GM21381 (cell line): ENCODE measurements around the gene ILDR2.
A peak's percentile ranks its signal among the peaks of the same experiment; 100 is the strongest.

Source experiments
- ATAC-seq: cut with Tn5 transposase; IDR thresholded peaks from one replicate; pipeline ENCODE4 v1.9.1; 2021; ENCODE audit warnings: mild to moderate bottlenecking, moderate library complexity; ENCODE audit not compliant: unreplicated experiment

The ILDR2 gene

GRCh38 chr1:166975361-166976129 is at the start of gene ILDR2:
TSS of gene ILDR2 (minus strand) at chr1:166975540. CDS start at chr1:166975268, 272 bp downstream.
- ATAC-seq, result peak; percentile 73

GRCh38 chr1:167022384-167022783 is 47.0 kb upstream of the ILDR2 start:
- no peak for ATAC-seq

- ATAC-seq, result no peak
Measured at GRCh38 chr1:167016100-167016750, 40.9 kb upstream of the ILDR2 start.

GRCh38 chr1:167013108-167013929 is 38.0 kb upstream of the ILDR2 start:
- ATAC-seq, result no peak

GRCh38 chr1:167012570-167012969 is 37.2 kb upstream of the ILDR2 start:
- no peak for ATAC-seq

- no peak for ATAC-seq
Measured at GRCh38 chr1:167011560-167012191, 36.3 kb upstream of the ILDR2 start.

GRCh38 chr1:167003711-167004110 is 28.4 kb upstream of the ILDR2 start:
- no peak for ATAC-seq

GRCh38 chr1:167002354-167002753 is 27.0 kb upstream of the ILDR2 start:
- ATAC-seq, result no peak

- ATAC-seq, result no peak
Measured at GRCh38 chr1:167000546-167000945, 25.2 kb upstream of the ILDR2 start.

GRCh38 chr1:166999500-167000055 is 24.2 kb upstream of the ILDR2 start:
- ATAC-seq, result no peak

- ATAC-seq, result no peak
Measured at GRCh38 chr1:166999075-166999474, 23.7 kb upstream of the ILDR2 start.

GRCh38 chr1:166988974-166989515 is 13.7 kb upstream of the ILDR2 start, which contains the start of gene MAEL:
TSS of gene MAEL (plus strand) at chr1:166989280. CDS start at chr1:166989353, 73 bp downstream.
- ATAC-seq, result no peak

- ATAC-seq, result no peak
Measured at GRCh38 chr1:166981589-166981988, 6.2 kb upstream of the ILDR2 start.

- no peak for ATAC-seq
Measured at GRCh38 chr1:166980818-166981217, 5.5 kb upstream of the ILDR2 start.

GRCh38 chr1:166980383-166980782 is 5.0 kb upstream of the ILDR2 start:
- no peak for ATAC-seq

GRCh38 chr1:166978821-166979220 is 3.5 kb upstream of the ILDR2 start:
- ATAC-seq, result no peak

GRCh38 chr1:166977951-166978350 is 2.6 kb upstream of the ILDR2 start:
- no peak for ATAC-seq

- ATAC-seq, result no peak
Measured at GRCh38 chr1:166974647-166975345, 544 bp downstream of the ILDR2 start.

GRCh38 chr1:166972826-166973225 is 2.5 kb downstream of the ILDR2 start:
- ATAC-seq, result no peak

GRCh38 chr1:166972193-166972592 is 3.1 kb downstream of the ILDR2 start:
- ATAC-seq, result no peak
